HEK293 (cell line): ENCODE measurements around the gene TARBP1.

Source experiments
- HOXA7 ChIP-seq: sonication (generic); formaldehyde crosslinking; IDR thresholded peaks from 2 replicates; pipeline ENCODE4 v1.8.1; 2022; ENCODE audit warnings: missing genetic modification reagents, borderline replicate concordance
- INSM2 ChIP-seq: fragments of 450-650 bp; formaldehyde crosslinking; IDR thresholded peaks from 2 replicates; pipeline ENCODE4 v1.5.1; 2016; ENCODE audit warnings: missing biosample characterization, missing genetic modification characterization
- KLF1 ChIP-seq: fragments of 450-650 bp; formaldehyde crosslinking; IDR thresholded peaks from 2 replicates; pipeline ENCODE4 v1.5.1; 2016; ENCODE audit warnings: missing biosample characterization, missing genetic modification characterization
- KLF10 ChIP-seq: fragments of 450-650 bp; IDR thresholded peaks from 2 replicates; pipeline ENCODE4 v1.5.1; 2018; ENCODE audit warnings: missing biosample characterization, mild to moderate bottlenecking, missing genetic modification characterization
- MZF1 ChIP-seq: fragments of 450-650 bp; formaldehyde crosslinking; IDR thresholded peaks from 2 replicates; pipeline ENCODE4 v1.5.1; 2017; ENCODE audit warnings: missing biosample characterization, missing genetic modification characterization, borderline replicate concordance
- ZBTB7A ChIP-seq: fragments of 450-650 bp; formaldehyde crosslinking; IDR thresholded peaks from 2 replicates; pipeline ENCODE4 v1.5.1; 2016; ENCODE audit warnings: low read depth, missing biosample characterization, missing genetic modification characterization
- ZFP41 ChIP-seq: fragments of 450-650 bp; formaldehyde crosslinking; IDR thresholded peaks from 2 replicates; pipeline ENCODE4 v1.5.1; 2016; ENCODE audit warnings: missing biosample characterization, missing genetic modification characterization, borderline replicate concordance
- ZNF112 ChIP-seq: fragments of 450-650 bp; formaldehyde crosslinking; IDR thresholded peaks from 2 replicates; pipeline ENCODE4 v1.5.0; 2017; ENCODE audit warnings: missing biosample characterization, missing genetic modification characterization
- ZNF175 ChIP-seq: fragments of 450-650 bp; formaldehyde crosslinking; IDR thresholded peaks from 2 replicates; pipeline ENCODE4 v1.5.1; 2016; ENCODE audit warnings: missing biosample characterization, missing genetic modification characterization
- ZNF18 ChIP-seq: fragments of 450-650 bp; formaldehyde crosslinking; IDR thresholded peaks from 2 replicates; pipeline ENCODE4 v1.5.1; 2016; ENCODE audit warnings: missing biosample characterization, missing genetic modification characterization
- ZNF280C ChIP-seq: fragments of 450-650 bp; formaldehyde crosslinking; IDR thresholded peaks from 2 replicates; pipeline ENCODE4 v1.5.1; 2016; ENCODE audit warnings: missing biosample characterization, missing genetic modification characterization
- ZNF350 ChIP-seq: fragments of 450-650 bp; formaldehyde crosslinking; IDR thresholded peaks from 2 replicates; pipeline ENCODE4 v1.5.0; 2017; ENCODE audit warnings: missing biosample characterization, mild to moderate bottlenecking, missing genetic modification characterization
- ZNF473 ChIP-seq: fragments of 450-650 bp; formaldehyde crosslinking; IDR thresholded peaks from 2 replicates; pipeline ENCODE4 v1.5.1; 2017; ENCODE audit warnings: missing biosample characterization, missing genetic modification characterization
- ZNF488 ChIP-seq: fragments of 450-650 bp; formaldehyde crosslinking; IDR thresholded peaks from 2 replicates; pipeline ENCODE4 v1.5.1; 2016; ENCODE audit warnings: missing biosample characterization, missing genetic modification characterization
- ZNF501 ChIP-seq: fragments of 450-650 bp; formaldehyde crosslinking; IDR thresholded peaks from 2 replicates; pipeline ENCODE4 v1.5.1; 2016; ENCODE audit warnings: missing biosample characterization, missing genetic modification characterization
- ZNF555 ChIP-seq: fragments of 450-650 bp; formaldehyde crosslinking; conservative IDR thresholded peaks from 2 replicates; pipeline ENCODE4 v1.5.1; 2017; ENCODE audit warnings: missing biosample characterization, mild to moderate bottlenecking, missing genetic modification characterization, inconsistent platforms
- ZNF621 ChIP-seq: fragments of 450-650 bp; formaldehyde crosslinking; IDR thresholded peaks from 2 replicates; pipeline ENCODE4 v1.5.1; 2017; ENCODE audit warnings: missing biosample characterization, missing genetic modification characterization
- ZNF645 ChIP-seq: fragments of 450-650 bp; formaldehyde crosslinking; IDR thresholded peaks from 2 replicates; pipeline ENCODE4; 2016; ENCODE audit warnings: missing biosample characterization, missing genetic modification characterization
- ZNF654 ChIP-seq: fragments of 450-650 bp; formaldehyde crosslinking; IDR thresholded peaks from 2 replicates; pipeline ENCODE4 v1.5.1; 2016; ENCODE audit warnings: low read depth, missing biosample characterization, missing genetic modification characterization
- ZNF692 ChIP-seq: fragments of 450-650 bp; formaldehyde crosslinking; IDR thresholded peaks from 2 replicates; pipeline ENCODE4 v1.5.1; 2016; ENCODE audit warnings: missing biosample characterization, missing genetic modification characterization
- ZNF830 ChIP-seq: fragments of 450-650 bp; IDR thresholded peaks from 2 replicates; pipeline ENCODE4 v1.5.0; 2018; ENCODE audit warnings: missing biosample characterization, missing genetic modification characterization, low read depth, mild to moderate bottlenecking, moderate library complexity
- ZNF837 ChIP-seq: fragments of 450-650 bp; formaldehyde crosslinking; IDR thresholded peaks from 2 replicates; pipeline ENCODE4 v1.5.1; 2016; ENCODE audit warnings: missing biosample characterization, missing genetic modification characterization
- TF ChIP-seq, protein P1 (sequence below): fragments of 450-650 bp; formaldehyde crosslinking; IDR thresholded peaks from 2 replicates; pipeline ENCODE4 v1.5.1; 2016; ENCODE audit warnings: missing biosample characterization, missing genetic modification characterization
- TF ChIP-seq, protein P2 (sequence below): fragments of 450-650 bp; formaldehyde crosslinking; optimal IDR thresholded peaks from 2 replicates; pipeline ENCODE3; 2016; ENCODE audit warnings: missing biosample characterization, mild to moderate bottlenecking, missing genetic modification characterization

TARBP1 gene

DNA sequence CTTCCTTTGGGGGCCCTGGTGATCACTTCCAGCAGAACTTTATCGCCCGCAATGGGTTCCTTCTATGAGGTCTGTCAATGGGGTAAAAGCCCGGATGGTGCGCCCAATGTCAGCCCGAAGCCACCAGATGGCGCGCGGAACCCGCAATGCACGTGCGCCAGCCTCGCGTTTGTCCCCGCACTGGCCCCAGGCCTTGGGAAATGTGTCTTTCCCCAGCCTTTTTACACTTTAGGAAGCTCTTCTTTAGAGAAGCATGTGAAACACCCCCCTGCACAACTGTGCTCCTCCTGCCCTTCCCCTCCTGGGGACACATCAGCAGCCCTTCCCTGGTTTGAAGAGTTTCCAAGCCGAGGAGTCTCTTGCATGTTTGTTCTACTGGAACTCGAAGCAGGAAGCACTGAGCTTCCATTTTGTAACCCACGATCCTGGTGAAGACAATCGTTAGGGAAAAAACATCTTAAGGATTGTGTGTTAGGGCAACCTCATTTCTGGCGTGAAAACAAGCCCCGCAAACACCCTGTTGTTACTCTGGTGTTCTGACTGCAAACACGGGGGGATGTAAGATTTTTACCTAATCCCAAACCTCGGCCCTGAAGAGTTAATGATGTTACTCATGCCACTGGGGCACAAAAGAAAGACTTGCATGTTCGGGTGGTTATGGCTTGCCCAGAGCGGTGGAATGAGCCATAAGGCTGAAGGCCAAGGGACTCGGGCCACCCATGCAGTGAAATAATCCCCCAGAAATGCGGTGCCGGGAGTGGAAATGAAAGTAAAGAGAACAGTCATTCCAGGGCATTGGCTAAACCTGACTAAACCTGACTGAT lies 20.4 kb upstream of the TARBP1 start (continued):
- no peak for TF ChIP-seq ZNF280C
- TF ChIP-seq ZNF645 (tag by site-specific recombination) = no peak
- TF ChIP-seq KLF1 (tag by site-specific recombination) = no peak
- TF ChIP-seq ZNF830 (tag by site-specific recombination) = no peak
- TF ChIP-seq ZNF112 (tag by site-specific recombination) = no peak
- TF ChIP-seq ZNF473 (tag by site-specific recombination) = no peak
- TF ChIP-seq ZNF488 (tag by site-specific recombination) = no peak
- TF ChIP-seq HOXA7 (CRISPR knock-in tag) = no peak
- no peak for TF ChIP-seq ZBTB7A (tag by site-specific recombination)
- TF ChIP-seq ZNF18 (tag by site-specific recombination) = no peak
- TF ChIP-seq ZNF501 (tag by site-specific recombination) = peak; percentile 77
- TF ChIP-seq ZNF555 (tag by site-specific recombination) = no peak
- TF ChIP-seq ZNF654 = peak; percentile 97
- no peak for TF ChIP-seq ZNF350
- TF ChIP-seq ZNF621 = no peak
- no peak for TF ChIP-seq ZFP41 (tag by site-specific recombination)
- peak; percentile 66 for TF ChIP-seq ZNF692 (tag by site-specific recombination)
- TF ChIP-seq, protein P1, sequence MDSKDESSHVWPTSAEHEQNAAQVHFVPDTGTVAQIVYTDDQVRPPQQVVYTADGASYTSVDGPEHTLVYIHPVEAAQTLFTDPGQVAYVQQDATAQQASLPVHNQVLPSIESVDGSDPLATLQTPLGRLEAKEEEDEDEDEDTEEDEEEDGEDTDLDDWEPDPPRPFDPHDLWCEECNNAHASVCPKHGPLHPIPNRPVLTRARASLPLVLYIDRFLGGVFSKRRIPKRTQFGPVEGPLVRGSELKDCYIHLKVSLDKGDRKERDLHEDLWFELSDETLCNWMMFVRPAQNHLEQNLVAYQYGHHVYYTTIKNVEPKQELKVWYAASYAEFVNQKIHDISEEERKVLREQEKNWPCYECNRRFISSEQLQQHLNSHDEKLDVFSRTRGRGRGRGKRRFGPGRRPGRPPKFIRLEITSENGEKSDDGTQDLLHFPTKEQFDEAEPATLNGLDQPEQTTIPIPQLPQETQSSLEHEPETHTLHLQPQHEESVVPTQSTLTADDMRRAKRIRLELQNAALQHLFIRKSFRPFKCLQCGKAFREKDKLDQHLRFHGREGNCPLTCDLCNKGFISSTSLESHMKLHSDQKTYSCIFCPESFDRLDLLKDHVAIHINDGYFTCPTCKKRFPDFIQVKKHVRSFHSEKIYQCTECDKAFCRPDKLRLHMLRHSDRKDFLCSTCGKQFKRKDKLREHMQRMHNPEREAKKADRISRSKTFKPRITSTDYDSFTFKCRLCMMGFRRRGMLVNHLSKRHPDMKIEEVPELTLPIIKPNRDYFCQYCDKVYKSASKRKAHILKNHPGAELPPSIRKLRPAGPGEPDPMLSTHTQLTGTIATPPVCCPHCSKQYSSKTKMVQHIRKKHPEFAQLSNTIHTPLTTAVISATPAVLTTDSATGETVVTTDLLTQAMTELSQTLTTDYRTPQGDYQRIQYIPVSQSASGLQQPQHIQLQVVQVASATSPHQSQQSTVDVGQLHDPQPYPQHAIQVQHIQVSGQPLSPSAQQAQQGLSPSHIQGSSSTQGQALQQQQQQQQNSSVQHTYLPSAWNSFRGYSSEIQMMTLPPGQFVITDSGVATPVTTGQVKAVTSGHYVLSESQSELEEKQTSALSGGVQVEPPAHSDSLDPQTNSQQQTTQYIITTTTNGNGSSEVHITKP (tag by site-specific recombination) = peak; percentile 85
- no peak; the same call in 1 of the 2 replicates for TF ChIP-seq MZF1
- TF ChIP-seq, protein P2, sequence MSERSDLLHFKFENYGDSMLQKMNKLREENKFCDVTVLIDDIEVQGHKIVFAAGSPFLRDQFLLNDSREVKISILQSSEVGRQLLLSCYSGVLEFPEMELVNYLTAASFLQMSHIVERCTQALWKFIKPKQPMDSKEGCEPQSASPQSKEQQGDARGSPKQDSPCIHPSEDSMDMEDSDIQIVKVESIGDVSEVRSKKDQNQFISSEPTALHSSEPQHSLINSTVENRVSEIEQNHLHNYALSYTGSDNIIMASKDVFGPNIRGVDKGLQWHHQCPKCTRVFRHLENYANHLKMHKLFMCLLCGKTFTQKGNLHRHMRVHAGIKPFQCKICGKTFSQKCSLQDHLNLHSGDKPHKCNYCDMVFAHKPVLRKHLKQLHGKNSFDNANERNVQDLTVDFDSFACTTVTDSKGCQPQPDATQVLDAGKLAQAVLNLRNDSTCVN (tag by site-specific recombination) = peak; percentile 44
- no peak for TF ChIP-seq ZNF175 (tag by site-specific recombination)
- no peak for TF ChIP-seq ZNF837
- TF ChIP-seq INSM2 = no peak
- peak; percentile 46; the same call in 1 of the 2 replicates for TF ChIP-seq KLF10
